ENCODE results near the gene SERINC4.
A peak's percentile ranks its signal among the peaks of the same experiment; 100 is the strongest.

SERINC4 gene

DNA sequence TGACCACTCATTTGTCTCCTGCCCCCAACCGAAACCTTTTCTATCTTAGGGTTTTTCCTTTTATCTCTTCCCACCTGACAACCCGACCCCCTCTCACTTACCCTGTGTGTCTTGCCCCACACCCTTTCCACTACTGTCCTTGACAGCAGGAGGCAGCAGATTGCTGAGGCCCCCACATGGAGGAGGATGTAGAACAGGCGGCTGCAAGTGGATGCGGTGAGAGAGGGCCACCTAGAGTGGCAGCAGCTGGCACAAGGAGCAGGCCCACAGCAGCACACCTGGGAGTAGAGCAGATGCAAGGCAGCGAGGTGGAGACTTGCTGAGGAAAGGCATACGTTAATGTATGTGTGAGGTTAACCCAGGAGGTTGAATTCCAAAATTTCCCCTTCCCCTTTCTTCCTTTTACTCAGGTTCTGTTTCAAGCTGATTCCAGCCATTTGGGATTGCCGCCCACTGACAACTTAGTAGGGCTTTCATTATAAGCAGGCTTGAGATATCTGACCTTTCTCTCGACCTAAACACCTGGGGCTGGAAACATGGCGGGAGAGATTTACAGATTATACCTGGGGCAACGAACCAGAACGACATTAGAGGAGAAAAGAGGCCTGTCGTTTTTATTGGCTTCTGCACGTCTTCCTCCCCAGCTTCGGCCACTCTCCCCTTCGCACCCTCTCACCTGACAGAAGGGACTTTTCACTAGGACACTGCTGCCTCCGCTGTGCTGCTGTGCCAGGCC, 643 bp downstream of the SERINC4 start:
- DNase-seq, result no peak

DNA sequence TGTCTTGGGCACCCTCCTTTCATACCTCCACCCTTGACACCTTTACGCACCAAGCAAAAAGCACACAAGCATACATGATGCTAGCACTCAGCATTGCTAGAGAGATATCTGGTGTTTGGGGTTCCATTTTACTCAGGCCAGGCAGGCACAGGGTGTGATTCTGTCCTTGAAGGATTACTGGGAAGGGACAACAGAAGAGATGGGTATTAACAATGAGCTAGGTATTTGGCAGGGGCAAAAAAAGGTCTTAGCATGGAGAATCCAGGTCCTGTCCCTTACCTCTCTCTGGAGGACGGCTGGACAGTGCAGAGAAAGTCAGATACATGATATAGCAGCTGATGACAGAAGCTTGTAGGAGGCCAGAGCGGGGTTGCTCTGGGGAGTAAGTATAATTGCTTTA, 3.5 kb downstream of the SERINC4 start:
- DNase-seq, result no peak

- DNase-seq, result no peak
Observed at GRCh38 chr15:43795997-43796396, 4.0 kb downstream of the SERINC4 start.

DNA sequence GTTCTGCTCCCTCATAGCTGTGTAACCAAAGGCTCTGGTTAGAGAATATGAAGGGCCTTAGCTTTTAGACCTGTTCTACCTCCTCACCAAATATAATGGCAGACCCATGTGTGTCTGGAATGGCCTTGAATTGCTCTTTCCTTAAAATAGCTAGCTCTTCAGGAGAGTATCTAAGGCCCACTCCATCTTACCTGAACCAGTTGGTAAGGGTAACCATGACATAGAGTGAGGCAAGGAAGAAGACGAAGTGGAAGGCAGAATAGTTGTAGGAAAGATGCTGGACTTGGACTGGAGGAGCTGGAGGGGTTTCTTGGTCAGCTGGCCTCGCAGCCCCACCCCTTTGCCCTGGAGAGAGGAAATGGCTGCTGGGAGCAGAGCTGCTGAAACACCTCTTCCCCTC, 4.8 kb downstream of the SERINC4 start:
- no peak for DNase-seq

GRCh38 chr15:43794269-43795037, 5.6 kb downstream of the SERINC4 start:
- DNase-seq, result peak in 1 of 58 donors; percentile 5

- DNase-seq, result no peak
Observed at GRCh38 chr15:43793647-43794046, 6.4 kb downstream of the SERINC4 start.

DNA sequence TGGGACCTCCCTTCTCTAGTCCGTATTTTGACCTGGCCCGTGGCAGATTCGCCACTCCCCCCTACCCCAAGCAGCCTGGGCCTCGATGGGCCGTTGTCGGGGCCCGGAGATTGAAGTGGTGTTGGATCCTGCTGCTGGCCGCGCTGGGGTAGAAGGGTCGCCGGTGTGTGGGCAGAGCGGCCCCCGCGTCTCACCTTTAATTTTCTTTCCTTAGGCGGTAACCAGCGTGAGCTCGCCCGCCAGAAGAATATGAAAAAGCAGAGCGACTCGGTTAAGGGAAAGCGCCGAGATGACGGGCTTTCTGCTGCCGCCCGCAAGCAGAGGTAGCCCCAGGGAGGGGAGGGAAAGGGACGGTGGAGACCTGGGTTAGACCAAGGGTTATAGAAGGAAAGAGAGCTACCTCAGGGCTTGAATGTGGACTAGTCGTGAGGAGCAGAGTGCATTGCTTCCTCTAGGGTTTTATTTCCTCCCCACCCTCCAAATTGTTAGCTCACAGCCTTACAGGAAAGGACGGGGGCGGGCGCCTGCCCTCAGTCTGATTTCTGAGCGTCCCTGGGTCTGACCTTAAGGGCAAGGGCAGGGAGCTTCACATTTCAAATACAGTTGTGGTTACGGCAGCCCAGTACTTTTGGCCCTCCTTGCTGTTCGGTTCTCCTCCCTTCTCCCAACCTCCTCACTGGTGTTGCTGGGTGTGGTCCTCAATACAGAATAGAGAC, 7.1 kb downstream of the SERINC4 start:
- DNase-seq, result peak in 4 of 58 donors; percentile 16 to 50 (median 40)

GRCh38 chr15:43791993-43792760, 7.8 kb downstream of the SERINC4 start, which contains the start of gene SERF2:
Gene SERF2, plus strand, starts transcription at chr15:43792320. Its CDS starts 57 bp downstream, at chr15:43792377.
- peak; percentile 81 to 100 (median 100) for DNase-seq

GRCh38 chr15:43789409-43789808, 10.6 kb downstream of the SERINC4 start:
- no peak for DNase-seq

DNA sequence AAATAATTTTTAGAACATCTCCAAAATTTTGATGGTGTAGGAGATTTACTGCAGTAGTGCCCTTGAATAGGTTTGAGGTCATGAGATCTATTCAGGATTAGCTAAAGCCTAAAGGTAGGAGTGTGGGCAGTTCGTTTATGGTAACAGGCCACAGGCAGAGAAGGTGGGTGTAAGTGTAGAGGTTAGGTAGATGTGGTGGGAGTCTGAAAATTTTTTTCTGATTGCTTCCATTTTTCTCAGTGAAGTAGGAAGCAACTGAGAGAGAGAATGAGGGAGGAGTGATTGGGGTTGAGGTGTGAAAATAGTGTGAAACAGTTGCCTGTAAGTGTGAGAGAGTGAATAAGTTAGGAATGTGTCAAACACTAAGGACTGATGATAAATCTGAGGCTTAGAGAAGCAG, 21.0 kb downstream of the SERINC4 start:
- DNase-seq, result no peak

DNA sequence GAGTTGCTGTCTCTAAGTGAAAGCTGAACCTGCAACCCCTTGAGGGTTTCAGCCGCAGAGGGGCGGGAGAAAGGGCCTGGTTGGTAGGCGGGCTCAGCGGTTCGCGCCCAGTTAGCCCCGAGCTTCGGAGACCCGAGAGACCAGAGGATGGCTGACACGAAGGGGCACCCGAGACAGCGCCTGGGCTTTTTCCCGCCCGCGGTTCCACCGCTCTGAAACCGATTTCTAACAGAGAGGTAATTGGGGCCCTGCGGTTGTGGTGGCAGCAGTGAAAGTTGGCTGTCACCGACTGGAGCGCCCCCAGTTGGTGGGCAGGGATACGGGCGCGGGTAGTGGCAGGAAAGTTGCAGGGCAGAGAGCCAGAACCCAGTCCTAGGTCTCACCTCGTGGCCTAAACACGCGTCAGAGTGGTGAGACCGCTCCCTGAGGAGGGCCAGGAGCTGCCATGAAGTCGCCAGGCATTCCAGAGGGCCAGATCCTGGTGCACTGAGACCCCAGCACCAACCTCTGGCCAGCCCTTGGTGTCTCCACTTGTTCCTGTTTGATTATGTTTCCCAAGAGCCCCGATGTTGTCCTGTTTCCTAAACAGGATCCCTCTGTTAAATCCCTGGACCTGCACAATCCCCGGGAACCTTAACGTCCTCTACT, 22.6 kb downstream of the SERINC4 start:
- peak in 46 of 58 donors; percentile 14 to 78 (median 49) for DNase-seq

- DNase-seq, result peak in 41 of 58 donors; percentile 22 to 78 (median 52)
Observed at GRCh38 chr15:43776718-43777266, 23.2 kb downstream of the SERINC4 start, which contains the start of gene ELL3. Gene ELL3, minus strand, starts transcription at chr15:43776966. Its CDS starts 65 bp downstream, at chr15:43776901.

GRCh38 chr15:43776101-43776717, 23.8 kb downstream of the SERINC4 start:
- no peak for DNase-seq

GRCh38 chr15:43775411-43775965, 24.5 kb downstream of the SERINC4 start:
- peak in 10 of 58 donors; percentile 10 to 50 (median 24) for DNase-seq

GRCh38 chr15:43774062-43774461, 26.0 kb downstream of the SERINC4 start:
- no peak for DNase-seq

- DNase-seq, result no peak
Observed at GRCh38 chr15:43772624-43773023, 27.4 kb downstream of the SERINC4 start.

GRCh38 chr15:43771816-43772215, 28.2 kb downstream of the SERINC4 start:
- DNase-seq, result no peak

- peak in 18 of 58 donors; percentile 3 to 73 (median 14) for DNase-seq
Observed at GRCh38 chr15:43769584-43770228, 30.3 kb downstream of the SERINC4 start.
